HG03280 (cell line): ENCODE data around the gene C16orf46.
"Not testable (repeated sequence)": the region's sequence is repeated elsewhere in the genome, so short reads cannot be mapped to it uniquely, and the experiment has no call there.

Source experiments
- ATAC-seq: cut with Tn5 transposase; IDR thresholded peaks from one replicate; pipeline ENCODE4 v1.9.1; 2021; ENCODE audit warnings: mild to moderate bottlenecking, moderate library complexity; ENCODE audit not compliant: unreplicated experiment

The C16orf46 gene

GRCh38 chr16:81077076-81077940 is at the start of gene C16orf46:
C16orf46 (minus strand) TSS chr16:81077238; CDS start chr16:81063955, 13,283 bp downstream.
- peak; percentile 95 for ATAC-seq

GRCh38 chr16:81123092-81123852 is 46.2 kb upstream of the C16orf46 start:
- ATAC-seq: no peak

GRCh38 chr16:81121474-81121990 is 44.5 kb upstream of the C16orf46 start:
- ATAC-seq: no peak

- ATAC-seq: no peak
Measured at GRCh38 chr16:81117436-81117835, 40.4 kb upstream of the C16orf46 start.

DNA sequence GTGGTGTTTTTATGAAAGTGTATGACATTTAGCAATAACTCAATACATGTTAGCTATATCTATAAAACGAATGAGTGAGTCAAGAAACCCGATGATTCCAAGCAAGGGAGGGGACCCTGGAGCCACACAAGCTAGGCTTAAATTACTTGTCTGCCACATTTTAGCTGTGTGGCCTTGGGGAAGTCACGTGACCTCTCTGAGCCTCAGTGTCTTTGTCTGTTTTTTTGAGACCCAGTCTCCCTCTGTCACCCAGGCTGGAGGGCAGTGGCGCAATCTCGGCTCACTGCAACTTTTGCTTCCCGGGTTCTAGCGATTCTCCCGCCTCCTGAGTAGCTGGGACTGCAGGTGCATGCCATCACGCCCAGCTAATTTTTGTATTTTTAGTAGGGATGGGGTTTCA is 39.2 kb upstream of the C16orf46 start:
- no peak for ATAC-seq

- no peak for ATAC-seq
Measured at GRCh38 chr16:81112453-81112852, 35.4 kb upstream of the C16orf46 start.

- ATAC-seq: not testable (repeated sequence)
Measured at GRCh38 chr16:81109274-81109673, 32.2 kb upstream of the C16orf46 start.

- no peak for ATAC-seq
Measured at GRCh38 chr16:81107511-81107910, 30.5 kb upstream of the C16orf46 start.

- ATAC-seq: no peak
Measured at GRCh38 chr16:81106826-81107503, 29.9 kb upstream of the C16orf46 start.

GRCh38 chr16:81105946-81106345 is 28.9 kb upstream of the C16orf46 start:
- no peak for ATAC-seq

DNA sequence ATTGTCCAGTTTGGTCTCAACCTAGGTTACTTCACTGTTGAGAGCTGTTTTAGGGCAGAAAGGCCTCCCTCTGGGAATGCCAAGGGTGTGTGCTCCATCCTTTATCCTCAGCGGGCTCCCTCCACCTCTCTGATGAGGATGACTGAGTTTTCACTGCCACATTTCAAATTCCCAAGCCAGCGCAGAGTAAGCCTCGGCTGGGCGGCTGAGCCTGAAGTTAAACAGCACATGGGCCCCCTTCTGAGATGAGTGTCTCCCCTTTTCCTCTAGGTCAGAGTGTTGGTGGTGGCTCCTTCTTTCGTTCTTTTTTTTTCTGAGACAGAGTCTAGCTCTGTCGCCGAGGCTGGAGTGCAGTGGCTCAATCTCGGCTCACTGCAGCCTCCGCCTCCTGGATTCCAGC is 24.7 kb upstream of the C16orf46 start:
- no peak for ATAC-seq

- ATAC-seq: no peak
Measured at GRCh38 chr16:81099958-81100357, 22.9 kb upstream of the C16orf46 start.

DNA sequence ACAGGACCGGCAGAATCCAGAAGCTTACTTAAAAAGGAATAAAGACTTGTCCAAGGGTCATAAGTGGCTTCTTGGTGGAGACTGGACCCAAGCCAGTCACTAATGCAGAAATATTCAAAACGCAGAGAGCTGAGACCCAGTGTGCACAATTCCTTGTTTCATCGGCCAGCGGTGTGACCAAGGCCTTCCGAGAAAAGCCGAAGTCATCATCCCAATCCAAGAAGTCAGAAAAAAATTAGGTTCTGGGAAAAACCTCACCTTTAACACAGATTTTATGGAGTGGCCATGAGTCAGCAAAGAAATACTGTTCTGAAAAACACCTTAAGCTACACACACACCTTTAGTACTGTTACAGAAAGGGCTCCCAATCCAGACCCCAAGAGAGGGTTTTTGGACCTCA is 20.2 kb upstream of the C16orf46 start:
- ATAC-seq: no peak

DNA sequence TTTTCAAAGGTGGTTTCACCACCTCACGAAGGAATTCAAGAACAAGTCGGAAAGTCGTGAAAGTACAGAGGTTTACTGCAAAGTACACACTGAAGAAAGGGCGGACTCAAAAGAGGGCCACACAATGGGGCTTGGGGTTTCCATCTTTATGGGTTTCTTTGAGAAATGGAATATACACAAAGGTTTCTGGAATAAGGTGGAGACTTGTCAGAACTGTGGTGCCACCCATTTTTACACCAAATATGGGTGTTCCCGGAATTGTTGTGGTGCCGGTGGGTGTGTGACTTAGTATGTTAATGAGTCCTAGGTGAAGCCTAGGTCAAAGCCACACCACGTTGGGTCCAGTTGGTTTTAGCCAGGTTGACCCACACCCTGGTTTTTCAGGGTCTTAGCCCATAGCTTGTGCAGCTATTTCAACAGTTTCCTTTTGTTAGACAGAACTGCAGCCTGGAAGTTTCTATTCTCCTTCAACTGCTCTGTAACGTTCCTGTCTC is 19.7 kb upstream of the C16orf46 start:
- ATAC-seq: no peak

- peak; percentile 97 for ATAC-seq
Measured at GRCh38 chr16:81095953-81096714, 19.1 kb upstream of the C16orf46 start, which contains the start of gene GCSH. GCSH (minus strand) TSS chr16:81096395; CDS start chr16:81096278, 117 bp downstream.

- ATAC-seq: peak; percentile 5
Measured at GRCh38 chr16:81095653-81095952, 18.6 kb upstream of the C16orf46 start.

DNA sequence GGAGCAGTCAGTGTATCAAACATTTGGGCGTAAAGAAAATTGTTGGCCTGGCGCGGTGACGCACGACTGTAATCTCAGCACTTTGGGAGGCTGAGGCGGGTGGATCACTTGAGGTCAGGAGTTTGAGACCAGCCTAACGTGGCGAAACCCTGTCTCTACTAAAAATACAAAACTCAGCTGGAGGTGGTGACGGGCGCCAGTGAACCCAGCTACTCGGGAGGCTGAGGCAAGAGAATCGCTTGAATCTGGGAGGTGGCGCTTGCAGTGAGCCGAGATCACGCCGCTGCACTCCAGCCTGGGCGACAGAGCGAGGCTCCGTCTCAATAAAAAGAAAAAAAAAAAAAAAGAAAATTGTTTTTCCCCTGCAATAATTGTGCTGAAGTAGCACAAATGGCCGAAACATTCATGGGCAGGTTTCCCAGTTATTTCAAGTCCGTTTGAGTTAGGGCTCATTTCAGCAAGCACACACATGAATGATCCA is 17.8 kb upstream of the C16orf46 start:
- no peak for ATAC-seq

- no peak for ATAC-seq
Measured at GRCh38 chr16:81088836-81089235, 11.8 kb upstream of the C16orf46 start.

- no peak for ATAC-seq
Measured at GRCh38 chr16:81081014-81081413, 4.0 kb upstream of the C16orf46 start.

GRCh38 chr16:81080233-81080632 is 3.2 kb upstream of the C16orf46 start:
- ATAC-seq: no peak
